GM21825 (cell line): Measurements from ENCODE around the gene HAPLN3.
A peak's percentile ranks its signal among the peaks of the same experiment; 100 is the strongest.
"Not testable (repeated sequence)": the region's sequence is repeated elsewhere in the genome, so short reads cannot be mapped to it uniquely, and the experiment has no call there.

Experiments used
- ATAC-seq: cut with Tn5 transposase; IDR thresholded peaks from one replicate; pipeline ENCODE4 v1.9.1; 2021; ENCODE audit warnings: mild to moderate bottlenecking, moderate library complexity; ENCODE audit not compliant: unreplicated experiment

Gene HAPLN3

DNA sequence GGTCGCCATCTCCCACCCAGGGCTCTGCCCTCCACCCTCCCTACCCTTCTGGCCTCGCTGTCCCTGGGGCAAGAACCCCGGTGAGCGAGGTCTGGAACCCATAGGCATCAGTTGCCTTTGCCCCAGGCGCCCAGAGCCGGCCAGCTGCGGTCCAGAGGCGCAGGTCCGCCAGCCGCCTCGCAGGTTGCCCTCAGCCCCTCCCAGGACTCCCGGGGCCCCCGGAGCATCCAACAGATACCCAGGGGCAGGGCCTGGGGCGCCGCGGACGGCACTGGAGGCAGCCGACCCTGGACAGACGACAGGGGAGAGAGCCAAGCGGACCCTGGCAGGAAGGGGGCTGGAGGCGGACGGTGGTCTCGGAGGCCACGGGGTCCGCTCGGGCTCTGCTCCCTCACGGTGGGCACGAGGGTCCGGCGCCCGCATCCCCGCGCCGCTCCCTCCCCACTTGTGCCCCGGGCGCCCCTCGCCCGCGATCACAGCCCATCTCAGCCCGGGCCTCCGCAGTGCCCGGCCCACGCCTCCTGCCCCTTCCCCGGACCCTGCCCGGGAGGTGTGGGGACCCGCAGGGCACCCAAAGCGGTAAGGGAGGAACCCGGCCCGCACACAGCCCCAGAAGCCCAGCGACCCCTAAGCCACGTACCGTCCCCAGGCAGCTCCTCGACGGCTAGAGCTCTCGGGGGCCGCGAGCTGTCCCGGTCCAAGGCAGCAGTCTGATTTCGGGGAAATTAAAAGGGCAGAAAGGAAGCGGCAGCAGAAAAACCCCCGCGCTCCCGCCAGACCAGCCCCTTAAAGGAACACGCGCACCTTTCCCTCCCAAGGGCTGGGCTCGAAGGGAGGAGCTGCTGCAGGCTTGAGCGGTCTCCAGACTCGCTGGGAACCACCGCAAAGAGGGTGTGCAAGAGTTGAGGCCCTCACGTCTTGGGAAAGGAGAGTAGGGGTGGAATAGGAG lies at the start of gene HAPLN3:
TSS of gene HAPLN3 (minus strand) at position 726 of the 949 bp plus-strand sequence. CDS start 8,246 bp downstream, outside the sequence.
- no peak for ATAC-seq

GRCh38 chr15:88940110-88940675 lies 44.8 kb upstream of the HAPLN3 start:
- ATAC-seq, result no peak

DNA sequence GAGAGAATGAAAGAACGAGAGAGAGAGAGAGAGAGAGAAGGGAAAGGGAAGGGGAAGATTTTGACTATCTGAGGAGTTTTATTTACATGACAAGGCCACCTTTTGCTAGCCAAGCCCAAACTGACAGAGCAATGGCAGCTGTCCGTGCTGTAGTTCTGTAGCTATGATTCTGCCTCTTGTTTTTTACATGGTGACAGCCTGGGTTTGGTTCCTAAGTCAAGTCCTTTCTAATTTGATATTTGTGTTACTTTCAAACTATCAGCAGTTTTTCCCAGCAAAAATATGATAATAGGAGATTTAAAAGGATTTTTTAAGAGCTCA lies 44.1 kb upstream of the HAPLN3 start:
- ATAC-seq, result no peak

GRCh38 chr15:88938802-88939485 lies 43.6 kb upstream of the HAPLN3 start:
- no peak for ATAC-seq

GRCh38 chr15:88934449-88934848 lies 39.1 kb upstream of the HAPLN3 start:
- ATAC-seq, result not testable (repeated sequence)

DNA sequence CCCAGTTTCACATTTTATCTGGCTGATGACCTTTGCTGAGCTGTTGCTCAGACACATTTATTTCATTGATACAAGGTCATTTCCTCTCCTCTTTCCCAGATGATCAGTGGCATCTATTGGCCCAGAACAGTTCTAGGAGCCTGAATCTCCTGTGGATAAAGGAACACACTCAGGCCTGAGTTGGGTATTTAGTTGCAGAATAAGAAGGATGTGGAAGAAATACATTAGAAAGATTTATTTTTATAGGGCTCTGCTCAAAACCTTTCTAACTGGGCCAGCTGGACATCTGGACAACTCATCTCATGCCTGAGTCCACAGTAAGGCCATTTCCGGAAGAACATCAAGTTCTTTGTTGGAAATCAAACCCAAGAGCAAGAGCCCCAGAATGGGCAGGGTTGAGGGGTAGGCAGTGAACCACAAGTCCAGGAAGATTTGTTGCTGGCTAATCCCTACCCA lies 37.6 kb upstream of the HAPLN3 start:
- ATAC-seq, result no peak

- ATAC-seq, result no peak
These were observed 37.0 kb upstream of the HAPLN3 start for GRCh38 chr15:88932271-88932874.

DNA sequence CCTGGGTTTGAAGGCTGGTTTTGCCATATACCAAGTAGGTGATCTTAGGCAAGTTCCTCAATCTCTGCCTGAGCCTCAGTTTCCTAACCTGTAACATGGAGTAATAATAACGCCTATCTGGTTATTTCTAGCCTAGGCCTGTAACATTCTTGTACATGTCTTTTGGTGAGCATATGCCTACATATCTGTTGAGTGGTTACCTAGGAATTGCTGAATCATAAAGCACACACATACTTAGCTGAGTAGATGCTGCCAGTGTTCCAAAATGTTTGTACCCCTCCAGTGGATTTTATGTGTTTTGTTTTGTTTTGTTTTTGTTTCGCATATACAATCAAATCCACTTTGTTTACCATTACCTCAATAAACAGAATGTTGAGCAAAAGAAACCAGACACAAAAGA lies 35.2 kb upstream of the HAPLN3 start:
- no peak for ATAC-seq

- not testable (repeated sequence) for ATAC-seq
These were observed 34.2 kb upstream of the HAPLN3 start for GRCh38 chr15:88929358-88930098.

- not testable (repeated sequence) for ATAC-seq
These were observed 32.8 kb upstream of the HAPLN3 start for GRCh38 chr15:88928192-88928591.

DNA sequence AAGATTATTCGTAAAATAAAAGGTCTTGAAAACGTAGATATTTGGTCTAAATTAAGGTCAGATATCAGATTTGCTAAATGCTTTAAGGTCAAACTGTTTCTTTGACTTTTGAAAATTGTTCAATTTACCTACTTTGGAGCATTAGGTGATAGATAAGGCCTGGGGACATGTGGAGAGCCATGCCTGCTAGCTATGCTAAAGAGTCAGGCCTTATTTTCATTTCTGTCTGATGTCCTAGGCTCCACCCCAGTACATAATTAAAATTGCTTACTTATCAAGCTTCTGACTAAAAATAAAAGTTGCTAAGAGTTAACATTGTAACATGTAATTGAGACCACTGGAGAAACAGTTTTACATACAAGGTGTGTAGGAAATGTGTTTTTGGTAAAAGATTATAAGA lies 30.3 kb upstream of the HAPLN3 start:
- ATAC-seq, result not testable (repeated sequence)

- ATAC-seq, result peak; percentile 46
These were observed 25.6 kb upstream of the HAPLN3 start for GRCh38 chr15:88920892-88921435.

- no peak for ATAC-seq
These were observed 25.0 kb upstream of the HAPLN3 start for GRCh38 chr15:88920186-88920891.

GRCh38 chr15:88918738-88919137 lies 23.4 kb upstream of the HAPLN3 start:
- ATAC-seq, result peak; percentile 72

DNA sequence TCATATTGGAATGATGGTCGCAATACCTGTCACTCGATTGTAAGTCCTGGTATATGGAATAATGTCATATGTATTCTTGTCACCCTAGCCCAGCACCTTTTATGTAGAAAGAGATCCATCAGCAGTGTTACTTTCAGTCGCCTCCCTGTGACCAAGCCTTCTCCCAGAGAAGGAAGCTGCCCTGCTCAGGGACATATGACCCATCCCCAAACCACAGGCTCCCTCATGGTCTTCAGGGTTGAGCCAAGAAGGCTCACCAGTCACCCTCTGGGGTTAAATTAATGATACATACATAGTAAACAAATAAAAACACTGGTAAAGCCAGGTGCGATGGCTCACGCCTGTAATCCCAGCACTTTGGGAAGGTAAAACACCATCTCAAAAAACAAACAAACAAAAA lies 22.4 kb upstream of the HAPLN3 start:
- no peak for ATAC-seq

DNA sequence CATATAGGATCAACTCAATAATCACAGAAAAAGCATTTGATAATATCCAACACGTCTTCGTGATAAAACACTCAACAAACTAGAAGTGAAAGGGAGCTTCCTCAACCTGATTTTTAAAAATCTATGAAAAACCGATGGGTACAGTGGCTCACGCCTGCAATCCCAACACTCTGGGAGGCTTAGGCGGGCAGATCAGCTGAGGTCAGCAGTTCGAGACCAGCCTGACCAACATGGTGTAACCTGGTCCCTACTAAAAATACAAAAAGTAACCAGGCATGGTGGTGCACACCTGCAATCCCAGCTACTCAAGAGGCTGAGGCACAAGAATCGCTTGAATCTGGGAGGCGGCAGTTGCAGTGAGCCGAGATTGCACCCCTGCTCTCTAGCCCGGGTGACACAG lies 20.0 kb upstream of the HAPLN3 start:
- ATAC-seq, result no peak

GRCh38 chr15:88913850-88914169 lies 18.5 kb upstream of the HAPLN3 start:
- ATAC-seq, result no peak

- ATAC-seq, result peak; percentile 80
These were observed 17.9 kb upstream of the HAPLN3 start, which contains the start of gene MFGE8 for GRCh38 chr15:88913017-88913849. Gene MFGE8 (minus strand): TSS chr15:88913379. CDS start chr15:88913319, 60 bp downstream.

- no peak for ATAC-seq
These were observed 17.2 kb upstream of the HAPLN3 start for GRCh38 chr15:88912500-88912921.
